KBM-7 (cell line): ENCODE measurements around the gene SPTBN1.

ENCODE experiments used
- DNase-seq: peaks from one replicate; pipeline ENCODE4 v3.0.0-alpha.2; 2015
- in situ Hi-C: fragments of 300-500 bp; cut with MboI; formaldehyde crosslinking; loops from 2 replicates; pipeline ENCODE4 v1.14.3; 2020; ENCODE audit warnings: low sequenced_read_pairs, low pct_unique_long_range_greater_than_20kb, mixed read lengths

SPTBN1 gene

DNA sequence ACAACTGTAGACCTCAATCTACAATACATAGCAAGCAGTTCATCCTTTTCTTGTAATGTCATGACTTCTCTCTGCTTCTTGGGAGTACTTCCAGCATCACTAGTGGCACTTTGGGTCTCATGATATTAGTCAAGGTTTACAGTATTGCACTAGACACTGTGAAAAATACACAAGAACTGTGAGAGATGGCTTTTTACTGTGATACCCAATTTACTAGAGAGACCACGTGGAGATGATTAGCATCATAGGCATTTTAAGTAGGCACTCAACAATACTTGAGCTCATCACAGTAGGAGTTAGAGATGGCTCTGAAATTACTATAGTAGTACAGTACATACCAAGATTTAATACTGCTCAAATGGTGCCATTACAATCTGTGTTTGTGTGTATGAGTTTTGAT is 154.6 kb downstream of the SPTBN1 start:
- no peak for DNase-seq
- in situ Hi-C loops = no loop called here

GRCh38 chr2:54611830-54612545 is 155.9 kb downstream of the SPTBN1 start:
- in situ Hi-C loops = no loop called here
- no peak for DNase-seq

DNA sequence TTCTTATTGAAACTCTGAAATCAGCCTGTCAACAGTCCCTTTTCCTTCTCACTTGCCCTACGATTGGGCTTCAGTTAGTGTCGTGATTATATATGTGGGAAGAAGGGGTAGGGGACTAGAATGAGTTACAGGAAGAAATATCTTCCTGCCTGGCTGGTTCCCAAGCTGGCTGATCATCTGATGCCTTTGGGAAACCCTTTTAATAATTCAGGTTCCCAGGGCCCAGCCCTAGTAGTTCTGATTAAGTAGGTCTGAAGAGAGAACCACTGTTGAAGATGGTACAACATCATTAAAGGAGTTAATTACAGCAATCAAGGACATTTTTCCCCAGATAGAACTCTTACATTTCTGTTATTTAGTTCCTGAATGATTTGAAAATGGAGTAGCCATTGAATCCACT is 157.3 kb downstream of the SPTBN1 start:
- no peak for DNase-seq
- in situ Hi-C loops = no loop called here

DNA sequence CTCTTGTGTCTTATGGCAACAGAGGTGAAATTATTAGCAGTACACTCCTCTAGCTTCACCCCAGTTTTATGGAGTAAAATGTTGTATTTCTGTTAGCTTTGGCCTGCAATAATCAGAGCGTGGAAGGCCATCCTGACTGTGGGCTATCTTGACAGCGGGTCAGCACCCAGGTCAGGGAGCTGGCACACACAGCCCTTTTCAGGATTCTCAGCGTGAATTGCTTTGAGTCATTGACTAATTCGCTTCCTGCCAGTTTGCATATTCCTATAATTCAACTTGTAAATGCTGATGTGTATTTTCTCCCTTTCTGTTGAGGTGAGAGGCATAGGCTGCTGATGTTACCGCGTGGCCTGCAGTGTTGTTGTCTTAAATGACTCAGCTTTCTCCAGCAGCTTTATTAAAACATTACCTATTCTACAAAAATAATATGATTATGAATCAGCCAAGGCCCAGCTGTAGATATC is 157.7 kb downstream of the SPTBN1 start:
- no peak for DNase-seq
- in situ Hi-C loops = no loop called here

- in situ Hi-C loops = no loop called here
Measured at GRCh38 chr2:54614819-54615218, 158.7 kb downstream of the SPTBN1 start.

GRCh38 chr2:54615832-54616534 is 159.9 kb downstream of the SPTBN1 start:
- in situ Hi-C loops = no loop called here

More at GRCh38 chr2:54614819-54615218, 158.7 kb downstream of the SPTBN1 start:
- DNase-seq = no peak

DNA sequence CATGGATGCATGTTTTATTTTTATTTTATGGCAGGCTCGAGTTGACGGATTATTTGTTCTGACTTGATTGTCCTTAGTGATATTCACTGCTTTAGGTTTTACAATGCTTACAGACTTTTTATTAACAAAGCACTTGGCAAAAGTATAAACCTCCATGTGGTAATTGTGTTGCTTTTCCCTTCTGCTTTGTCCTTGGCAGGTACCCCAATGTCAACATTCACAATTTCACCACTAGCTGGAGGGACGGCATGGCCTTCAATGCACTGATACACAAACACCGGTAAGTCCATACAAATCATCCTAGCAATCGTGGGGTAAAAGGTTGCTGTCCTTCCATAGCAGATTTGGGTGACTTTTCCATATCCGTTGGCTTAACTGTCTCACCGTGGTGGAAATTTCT is 161.3 kb downstream of the SPTBN1 start:
- in situ Hi-C loops = no loop called here
- DNase-seq = no peak

More at GRCh38 chr2:54615832-54616534, 159.9 kb downstream of the SPTBN1 start:
- no peak for DNase-seq

DNA sequence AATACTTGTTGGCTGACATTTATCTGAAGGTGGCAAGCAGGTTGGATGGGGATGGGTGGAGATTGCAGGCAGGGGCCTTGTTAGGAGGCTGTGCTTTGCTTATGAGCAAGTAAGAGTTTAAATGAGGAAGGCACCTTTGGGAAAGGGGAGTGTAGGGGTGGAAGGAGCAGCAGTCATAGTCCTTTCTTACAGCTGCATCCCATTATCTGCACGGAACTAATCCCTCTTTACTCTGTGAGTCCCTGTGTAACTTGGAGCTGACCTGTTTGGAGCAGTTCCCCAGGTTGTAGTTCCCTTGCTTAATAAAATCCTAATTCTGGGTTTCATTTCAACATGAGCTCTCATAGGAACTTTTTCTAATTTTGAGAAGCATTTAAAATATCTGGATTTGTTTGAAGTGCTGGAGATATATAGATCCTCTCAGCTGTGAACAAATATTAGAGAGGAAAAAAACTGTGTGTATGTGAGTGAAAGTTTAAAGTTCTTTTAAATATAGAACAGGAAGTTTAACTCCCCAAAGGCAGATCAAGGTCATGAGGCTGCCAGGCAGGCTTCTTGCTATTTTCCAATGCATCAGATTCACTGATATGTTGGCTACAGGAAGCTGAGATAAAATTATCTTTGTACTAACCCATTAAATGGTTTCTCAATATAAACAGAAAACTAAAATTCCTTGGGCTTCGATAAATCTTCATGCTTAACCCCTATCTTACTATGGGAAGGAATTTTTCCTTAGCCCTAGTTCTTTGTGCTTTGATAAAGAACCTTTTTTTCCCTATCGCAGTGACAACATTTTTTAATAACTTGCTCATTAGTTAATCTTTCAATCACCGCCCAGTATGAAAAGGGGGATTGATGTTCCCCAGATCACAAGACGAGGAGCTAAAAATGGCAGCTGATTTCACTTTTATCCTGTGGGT is 162.8 kb downstream of the SPTBN1 start:
- in situ Hi-C loops = no loop called here
- peak; percentile 14 for DNase-seq

GRCh38 chr2:54619660-54620231 is 163.6 kb downstream of the SPTBN1 start:
- in situ Hi-C loops = no loop called here
- no peak for DNase-seq

DNA sequence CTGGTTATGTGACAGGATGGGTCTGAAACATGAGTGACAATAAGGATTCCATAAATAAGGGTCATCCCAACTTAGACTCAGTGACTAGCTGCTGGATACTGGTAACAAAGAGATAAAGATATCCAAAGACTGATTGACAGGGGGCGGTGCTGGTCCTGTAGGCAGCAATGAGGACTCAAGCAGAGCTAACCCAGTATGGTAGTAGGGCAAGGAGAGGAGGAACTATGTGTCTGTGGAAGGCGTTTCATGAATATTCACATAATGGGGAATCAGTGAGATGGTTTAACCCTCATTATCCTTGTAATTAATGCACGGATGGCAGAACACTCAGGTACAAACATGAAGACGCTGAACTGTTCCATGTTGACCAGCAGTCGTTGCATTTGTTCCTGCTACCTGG is 164.8 kb downstream of the SPTBN1 start:
- in situ Hi-C loops = no loop called here
- no peak for DNase-seq

DNA sequence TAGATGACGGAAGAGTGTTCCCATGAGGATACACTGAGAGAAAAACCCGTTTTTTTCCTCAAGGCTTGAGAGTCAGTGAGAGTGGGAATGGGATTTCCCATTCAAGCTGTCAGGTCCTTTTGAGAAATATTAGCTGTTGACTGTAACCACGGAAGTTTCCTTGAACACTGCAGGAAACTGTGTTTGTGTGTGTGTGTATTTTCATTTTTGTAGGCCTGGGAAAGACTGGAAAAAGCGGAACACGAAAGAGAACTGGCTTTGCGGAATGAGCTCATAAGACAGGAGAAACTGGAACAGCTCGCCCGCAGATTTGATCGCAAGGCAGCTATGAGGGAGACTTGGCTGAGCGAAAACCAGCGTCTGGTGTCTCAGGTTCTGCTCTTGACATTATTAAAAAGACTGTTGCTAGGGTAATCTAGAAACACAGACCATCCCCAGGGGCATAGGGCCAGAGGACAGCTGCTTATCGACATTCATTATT is 168.5 kb downstream of the SPTBN1 start:
- in situ Hi-C loops = no loop called here
- DNase-seq = no peak

GRCh38 chr2:54626131-54626530 is 170.0 kb downstream of the SPTBN1 start:
- DNase-seq = no peak
- in situ Hi-C loops = no loop called here

DNA sequence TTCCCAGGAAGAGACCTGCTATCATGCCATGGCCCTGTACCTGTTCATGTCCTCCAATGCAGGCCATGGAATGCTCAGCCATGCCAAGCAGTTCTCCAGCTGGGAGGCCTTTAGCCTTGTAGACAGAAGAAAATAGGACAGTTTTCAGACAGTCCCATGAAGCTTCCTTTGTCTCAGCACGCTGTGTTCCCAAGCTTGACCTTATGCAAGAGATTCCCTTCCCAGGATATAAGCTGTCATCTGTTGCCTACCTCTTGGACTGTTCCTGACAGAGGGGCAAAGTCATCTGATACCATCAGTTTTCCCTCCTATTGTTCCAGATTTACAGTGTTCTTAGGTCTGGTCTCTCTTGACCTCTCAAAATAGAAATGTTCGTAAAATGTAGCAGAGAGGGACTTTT is 170.8 kb downstream of the SPTBN1 start:
- no peak for DNase-seq
- in situ Hi-C loops = no loop called here

DNA sequence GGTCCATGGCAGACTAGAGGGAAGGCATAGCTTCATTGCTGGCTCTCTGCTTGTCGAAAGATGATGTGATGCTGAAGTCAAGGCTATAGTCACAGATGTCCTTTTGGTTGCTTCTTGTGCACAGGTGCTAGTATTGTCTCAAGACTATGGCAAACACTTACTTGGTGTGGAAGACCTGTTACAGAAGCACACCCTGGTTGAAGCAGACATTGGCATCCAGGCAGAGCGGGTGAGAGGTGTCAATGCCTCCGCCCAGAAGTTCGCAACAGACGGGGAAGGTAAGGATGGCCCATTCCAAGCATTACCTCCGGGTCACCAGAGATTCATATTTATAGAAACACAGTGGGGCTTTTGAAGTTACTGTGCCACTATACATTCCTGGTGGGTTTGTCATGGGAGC is 171.8 kb downstream of the SPTBN1 start:
- no peak for DNase-seq
- in situ Hi-C loops = no loop called here

GRCh38 chr2:54628418-54628817 is 172.3 kb downstream of the SPTBN1 start:
- in situ Hi-C loops = no loop called here
- no peak for DNase-seq

DNA sequence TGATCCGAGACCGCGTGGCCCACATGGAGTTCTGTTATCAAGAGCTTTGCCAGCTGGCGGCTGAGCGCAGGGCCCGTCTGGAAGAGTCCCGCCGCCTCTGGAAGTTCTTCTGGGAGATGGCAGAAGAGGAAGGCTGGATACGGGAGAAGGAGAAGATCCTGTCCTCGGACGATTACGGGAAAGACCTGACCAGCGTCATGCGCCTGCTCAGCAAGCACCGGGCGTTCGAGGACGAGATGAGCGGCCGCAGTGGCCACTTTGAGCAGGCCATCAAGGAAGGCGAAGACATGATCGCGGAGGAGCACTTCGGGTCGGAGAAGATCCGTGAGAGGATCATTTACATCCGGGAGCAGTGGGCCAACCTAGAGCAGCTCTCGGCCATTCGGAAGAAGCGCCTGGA is 172.8 kb downstream of the SPTBN1 start:
- in situ Hi-C loops = no loop called here
- DNase-seq = no peak

GRCh38 chr2:54629390-54629789 is 173.3 kb downstream of the SPTBN1 start:
- DNase-seq = no peak
- in situ Hi-C loops = no loop called here

DNA sequence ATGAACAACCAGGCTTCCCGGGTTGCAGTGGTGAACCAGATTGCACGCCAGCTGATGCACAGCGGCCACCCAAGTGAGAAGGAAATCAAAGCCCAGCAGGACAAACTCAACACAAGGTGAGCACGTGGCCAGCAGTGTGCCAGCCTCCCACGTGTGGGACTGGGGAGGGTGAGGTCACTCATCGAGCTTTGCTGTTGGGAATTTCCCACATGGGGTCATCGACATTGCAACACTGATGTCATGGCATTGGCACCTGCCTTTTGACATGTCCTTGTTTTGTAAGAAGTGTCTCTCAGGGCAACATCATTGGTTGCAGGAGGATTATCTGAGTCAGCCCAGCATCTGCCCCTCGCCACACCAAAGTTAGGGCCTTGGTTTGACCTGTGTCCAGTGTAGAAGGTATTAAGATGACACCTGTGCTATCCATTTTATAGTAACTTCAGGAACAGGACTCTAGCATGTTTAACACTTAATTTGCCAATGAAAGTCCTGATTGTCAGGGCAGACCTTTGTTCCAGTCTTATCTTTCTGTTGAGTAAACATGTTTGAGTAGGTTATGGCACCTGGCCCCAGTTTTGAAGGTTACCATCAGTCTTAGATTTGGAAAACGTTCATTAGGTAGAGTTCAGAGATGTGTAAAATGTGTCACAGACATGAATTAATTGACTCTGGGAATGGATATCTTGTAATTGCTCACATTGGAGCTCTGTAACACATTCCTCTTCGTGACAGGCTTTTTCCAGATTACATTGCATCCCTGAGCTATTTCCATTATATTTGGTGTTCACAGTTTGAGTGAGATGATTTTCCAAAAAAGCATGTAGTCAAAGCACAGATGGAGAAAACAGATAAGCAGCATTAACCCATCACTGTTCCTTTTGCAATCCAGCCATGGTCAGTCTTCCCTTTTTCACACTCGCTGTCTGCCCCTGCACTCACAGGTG is 174.1 kb downstream of the SPTBN1 start:
- in situ Hi-C loops = no loop called here
- DNase-seq = no peak
